GM18951 (cell line): ENCODE measurements around the gene ARHGEF12.

Experiments
- POLR2A ChIP-seq: IDR thresholded peaks from 4 replicates; pipeline ENCODE4 v1.6.1; 2011; ENCODE audit warnings: mild to moderate bottlenecking; ENCODE audit not compliant: insufficient read length, insufficient read depth; ENCODE audit errors: extremely low read depth
- in situ Hi-C: fragments of 300-500 bp; cut with MboI; formaldehyde crosslinking; loops from one replicate; pipeline ENCODE4 v1.12.0; 2022; ENCODE audit warnings: low sequenced_read_pairs, mixed read lengths, inconsistent platforms; ENCODE audit not compliant: unreplicated experiment

Gene ARHGEF12

DNA sequence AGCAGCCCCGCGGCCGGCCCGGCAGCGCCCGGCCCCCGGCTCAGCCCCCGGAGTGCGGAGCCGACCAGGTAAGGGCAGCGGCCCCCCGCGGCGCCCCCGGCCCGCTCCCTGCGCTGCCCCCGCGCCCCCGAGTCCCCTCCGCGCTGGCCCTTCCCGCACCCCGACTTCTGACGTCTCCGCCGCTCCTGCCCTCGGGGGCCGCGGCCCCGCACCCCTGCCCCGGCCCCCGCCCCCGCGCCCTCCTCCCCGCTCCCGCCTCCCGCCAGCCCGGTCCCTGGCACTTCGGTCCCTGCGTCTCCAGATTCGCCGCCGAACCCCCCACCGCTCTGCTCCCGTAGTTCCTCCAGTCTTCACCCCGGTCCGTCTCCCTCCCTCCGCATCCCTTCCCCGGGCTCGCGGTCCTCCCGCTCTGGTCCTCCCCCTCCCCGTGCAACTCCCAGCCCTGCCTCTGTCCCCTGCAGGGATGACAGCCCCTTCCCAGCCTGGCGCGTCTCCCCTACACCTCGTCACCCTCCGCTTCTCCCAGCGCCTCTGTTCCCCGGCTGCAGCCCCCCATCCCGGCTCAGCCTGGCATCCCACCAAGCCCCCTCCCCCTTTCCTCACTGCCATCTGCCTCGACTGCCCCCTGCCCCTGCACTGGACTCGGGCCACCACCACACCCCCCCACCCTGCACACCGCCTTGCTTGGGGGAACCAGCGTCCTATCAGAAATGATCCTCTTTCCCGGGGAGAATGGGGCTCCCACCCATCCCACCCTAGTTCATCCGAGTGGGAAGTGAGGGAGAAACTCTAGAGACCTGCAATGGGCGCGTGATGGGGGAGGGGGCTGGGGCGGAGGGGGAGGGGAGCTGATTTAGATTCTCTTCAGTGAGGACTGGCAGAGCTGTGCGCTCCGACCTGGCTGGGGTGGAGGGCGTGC is 175.9 kb downstream of the ARHGEF12 start:
- in situ Hi-C loops, result loop anchor here (10.0 kb wide), 1 partner anchor 423 kb away; no protein-coding TSS in a partner anchor
- no peak for TF ChIP-seq POLR2A

DNA sequence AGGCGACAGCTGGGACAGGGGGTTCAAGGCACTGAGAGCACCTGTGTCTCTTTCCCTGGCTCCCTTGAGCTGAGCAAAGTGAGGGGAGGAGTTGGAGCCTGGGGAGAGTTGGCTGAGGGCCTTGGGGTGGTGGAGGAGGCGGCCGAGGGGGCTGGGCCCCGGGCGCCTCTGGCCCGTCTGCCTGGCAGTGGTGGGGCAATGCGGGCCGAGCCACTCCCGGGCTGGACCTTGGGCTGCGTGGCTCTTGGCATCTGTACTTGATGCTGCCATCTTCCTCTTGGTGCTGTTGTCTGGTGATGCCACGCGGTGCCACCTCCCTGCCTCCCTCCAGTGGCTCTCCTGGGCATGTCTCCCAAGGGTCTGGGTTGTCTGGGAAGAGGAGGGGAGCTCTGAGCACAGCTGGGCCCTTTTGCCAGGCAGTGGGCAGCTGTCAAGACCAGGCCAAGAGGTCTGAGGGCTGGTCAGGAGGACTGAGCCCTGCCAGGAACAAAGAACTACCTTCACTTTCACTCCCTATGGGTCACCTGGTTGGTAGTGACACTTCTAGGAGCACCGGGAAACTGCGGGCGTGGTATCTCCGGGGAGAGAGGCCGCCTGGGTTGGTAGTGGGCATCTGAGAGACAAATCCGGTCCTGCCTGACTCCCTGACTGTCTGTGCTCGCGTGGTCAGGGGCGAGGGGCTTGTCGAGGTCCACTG is 176.7 kb downstream of the ARHGEF12 start:
- no peak for TF ChIP-seq POLR2A
- in situ Hi-C loops, result loop anchor here (10.0 kb wide), 1 partner anchor 422 kb away; no protein-coding TSS in a partner anchor

DNA sequence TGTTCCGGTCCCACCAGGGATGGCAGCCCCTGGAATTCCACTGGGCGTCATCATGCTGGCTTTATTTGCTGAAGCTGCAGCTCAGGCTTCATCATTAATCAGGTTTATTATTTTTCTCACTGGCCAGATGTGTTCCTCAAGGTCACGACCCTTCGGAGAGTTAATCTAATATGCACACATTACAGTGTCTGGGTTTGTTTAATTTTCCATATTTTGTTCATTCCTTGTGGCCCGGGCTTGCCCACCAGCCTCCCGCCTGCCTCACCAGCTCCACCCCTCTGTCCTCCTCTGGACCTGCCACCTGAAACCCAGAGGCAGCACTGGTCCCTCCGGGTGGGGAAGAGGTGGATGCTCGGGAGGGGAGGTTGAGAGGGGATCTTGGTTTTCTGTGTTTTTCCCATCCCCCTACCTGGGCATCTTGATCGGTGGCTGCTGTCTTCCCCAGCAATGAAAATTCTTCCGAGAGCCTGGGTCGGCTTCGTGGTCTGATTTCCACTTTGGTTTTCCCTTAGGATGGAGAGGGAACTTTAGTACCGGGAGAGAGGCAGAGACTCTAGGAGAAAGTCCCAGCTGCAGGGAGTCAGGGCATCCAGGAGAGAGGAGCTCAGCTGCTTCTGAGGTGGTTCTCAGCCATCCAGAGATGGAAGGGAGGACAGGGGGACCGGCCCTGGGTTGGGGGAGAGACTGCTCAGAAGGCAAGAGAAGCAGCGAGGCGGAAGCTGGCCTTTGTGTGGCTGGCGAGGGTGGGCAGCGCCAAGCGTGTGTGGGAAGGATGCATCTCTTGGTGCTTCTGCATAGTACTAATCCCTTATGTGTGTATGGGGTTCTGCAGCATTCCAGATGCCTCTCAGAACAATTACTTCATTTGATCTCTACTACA is 177.5 kb downstream of the ARHGEF12 start:
- TF ChIP-seq POLR2A, result no peak
- in situ Hi-C loops, result loop anchor here (10.0 kb wide), 1 partner anchor 421 kb away; no protein-coding TSS in a partner anchor

DNA sequence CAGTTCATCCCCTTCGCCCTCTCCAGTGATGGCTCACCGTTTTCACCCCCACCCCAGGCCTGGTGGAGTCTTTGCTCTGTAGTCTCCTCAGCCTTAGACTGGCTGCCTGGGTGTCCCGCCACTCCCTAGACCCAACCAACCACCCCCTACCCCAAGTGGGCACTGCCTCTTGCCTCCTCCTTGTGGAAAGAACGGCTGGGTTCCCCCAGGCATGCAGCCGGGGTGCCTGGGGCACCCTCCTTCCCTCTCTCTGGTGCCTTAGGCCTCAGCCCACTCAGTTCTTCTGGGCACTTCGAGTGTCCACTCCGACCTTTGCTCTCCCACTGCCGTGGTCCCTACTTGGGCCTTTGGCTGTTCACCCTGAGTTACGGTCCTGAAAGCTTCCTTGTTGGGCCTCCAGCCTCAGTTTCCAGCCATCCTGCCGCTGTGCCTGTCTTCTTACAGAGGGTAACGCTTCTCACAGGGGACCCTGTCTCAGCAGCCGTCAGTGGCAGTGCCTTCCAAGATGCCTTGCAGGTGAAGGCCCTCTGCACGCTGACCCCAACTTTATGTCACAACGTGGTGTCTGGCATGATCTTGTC is 178.4 kb downstream of the ARHGEF12 start:
- in situ Hi-C loops, result loop anchor here (10.0 kb wide), 1 partner anchor 420 kb away; no protein-coding TSS in a partner anchor

DNA sequence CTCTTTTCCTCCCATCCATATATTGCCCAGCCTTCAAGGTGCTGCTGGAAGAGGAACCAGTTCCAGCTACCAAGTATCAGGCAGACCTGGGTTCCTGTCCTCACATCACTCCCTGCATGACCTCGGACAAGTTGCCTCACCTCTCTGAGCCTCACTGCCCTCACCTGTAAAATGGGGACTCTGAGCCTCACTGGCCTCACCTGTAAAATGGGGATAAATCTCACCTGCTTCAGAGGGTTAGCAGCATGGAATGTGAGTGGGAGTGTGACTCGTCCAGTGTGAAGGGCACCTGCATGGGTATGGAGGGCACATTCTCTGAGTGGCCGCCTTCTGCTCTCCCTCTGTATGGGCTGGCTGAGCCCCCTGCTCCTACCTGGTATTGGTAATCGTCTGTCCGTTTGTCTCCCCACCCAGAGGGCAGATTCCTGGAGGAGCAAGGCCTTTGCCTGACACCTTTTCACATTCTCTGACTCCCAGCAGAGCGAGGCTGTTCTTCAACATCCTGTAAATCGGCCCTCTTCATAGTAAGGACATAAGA is 179.0 kb downstream of the ARHGEF12 start:
- in situ Hi-C loops, result loop anchor here (10.0 kb wide), 1 partner anchor 420 kb away; no protein-coding TSS in a partner anchor
- no peak for TF ChIP-seq POLR2A

More for the DNA sequence above, 178.4 kb downstream of the ARHGEF12 start:
- no peak for TF ChIP-seq POLR2A

DNA sequence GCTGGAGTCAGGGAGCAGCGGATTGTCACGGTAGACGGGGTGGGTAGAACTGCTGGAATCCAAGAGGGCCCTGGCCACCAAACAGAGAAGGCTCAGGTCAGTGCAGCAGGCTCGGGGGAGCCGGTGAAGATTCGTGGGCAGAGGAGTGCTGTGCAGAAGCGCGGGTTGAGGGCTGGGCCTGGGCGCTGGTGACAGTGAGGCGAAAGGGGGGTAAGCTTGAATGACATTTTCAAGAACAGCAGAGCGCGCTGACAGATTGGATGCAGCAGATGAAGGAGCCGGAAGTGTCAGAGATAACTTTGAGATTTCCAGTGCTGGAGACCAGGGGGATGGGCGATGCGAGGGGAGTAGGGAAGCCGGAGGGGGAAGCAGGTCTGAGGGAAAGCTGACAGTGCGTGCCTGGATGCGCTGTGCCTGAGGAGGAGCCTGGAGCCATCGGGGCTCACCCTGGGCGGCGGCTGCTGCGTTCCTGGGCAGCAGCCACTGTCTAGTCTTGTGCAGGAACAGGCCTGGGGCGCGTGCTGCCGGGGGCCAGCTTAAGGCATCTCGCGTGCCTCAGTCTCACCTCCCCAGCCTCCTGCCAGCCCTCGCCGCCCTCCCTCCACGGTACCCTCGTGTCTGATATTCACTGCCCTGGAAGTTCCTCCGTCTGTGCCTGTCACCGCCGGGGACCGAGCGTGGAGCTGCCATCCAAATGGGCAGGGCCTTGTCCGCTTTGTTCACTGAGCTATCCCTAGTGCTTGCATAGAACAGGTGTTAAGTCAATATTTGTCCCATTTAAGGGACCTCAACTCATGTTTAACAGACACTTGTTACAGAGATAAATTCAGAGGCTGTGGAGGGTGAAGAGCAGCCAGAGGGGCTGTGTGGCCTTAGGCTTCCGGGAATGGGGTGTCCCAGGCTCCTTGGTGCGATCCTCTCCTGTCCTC is 180.5 kb downstream of the ARHGEF12 start:
- TF ChIP-seq POLR2A, result no peak
- in situ Hi-C loops, result loop anchor here (10.0 kb wide), 1 partner anchor 418 kb away; no protein-coding TSS in a partner anchor

DNA sequence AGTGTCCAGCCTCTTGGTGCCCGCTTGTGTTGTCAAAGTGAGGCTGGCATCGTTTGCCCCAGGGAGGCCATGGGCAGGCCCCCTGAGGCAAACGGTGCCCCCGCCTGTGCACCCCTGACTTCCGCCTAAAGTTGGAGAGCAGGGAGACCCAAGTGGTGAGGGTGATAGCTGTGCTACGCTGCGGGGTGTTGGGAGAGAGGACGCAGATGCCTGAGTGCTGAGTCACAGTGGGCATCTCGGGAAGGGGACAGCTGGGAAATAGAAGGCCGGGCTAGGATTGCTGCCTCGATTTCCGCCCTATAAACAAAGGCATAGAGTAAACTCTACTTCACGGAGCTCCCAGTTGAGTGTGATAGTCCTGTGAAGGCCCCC is 181.2 kb downstream of the ARHGEF12 start:
- no peak for TF ChIP-seq POLR2A
- in situ Hi-C loops, result loop anchor here (10.0 kb wide), 1 partner anchor 417 kb away; no protein-coding TSS in a partner anchor

DNA sequence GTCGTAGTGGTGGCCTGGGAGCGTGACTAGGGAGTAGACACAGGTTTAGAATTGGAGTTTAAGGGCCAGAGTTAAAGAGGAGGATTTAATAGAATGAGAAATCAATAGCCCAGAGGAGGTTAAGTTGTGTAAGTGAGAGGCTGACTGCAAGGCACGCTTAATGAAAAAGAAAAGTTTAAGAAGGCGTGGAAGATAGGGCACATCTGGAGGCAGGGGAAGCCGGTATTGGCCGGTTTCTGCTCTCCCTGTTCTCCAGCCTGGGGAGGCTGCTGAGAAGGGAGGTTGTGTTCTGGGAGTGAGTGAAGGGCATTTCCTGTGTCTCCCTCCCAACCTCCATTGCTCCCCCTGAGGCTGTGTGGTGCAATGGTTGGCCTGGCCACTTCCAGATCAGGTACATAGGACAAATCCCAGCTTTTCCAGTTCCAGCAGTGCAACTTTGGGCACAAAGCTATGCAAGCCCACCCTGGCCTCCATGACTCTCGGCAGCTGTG is 181.6 kb downstream of the ARHGEF12 start:
- in situ Hi-C loops, result loop anchor here (10.0 kb wide), 1 partner anchor 417 kb away; no protein-coding TSS in a partner anchor
- TF ChIP-seq POLR2A, result no peak

DNA sequence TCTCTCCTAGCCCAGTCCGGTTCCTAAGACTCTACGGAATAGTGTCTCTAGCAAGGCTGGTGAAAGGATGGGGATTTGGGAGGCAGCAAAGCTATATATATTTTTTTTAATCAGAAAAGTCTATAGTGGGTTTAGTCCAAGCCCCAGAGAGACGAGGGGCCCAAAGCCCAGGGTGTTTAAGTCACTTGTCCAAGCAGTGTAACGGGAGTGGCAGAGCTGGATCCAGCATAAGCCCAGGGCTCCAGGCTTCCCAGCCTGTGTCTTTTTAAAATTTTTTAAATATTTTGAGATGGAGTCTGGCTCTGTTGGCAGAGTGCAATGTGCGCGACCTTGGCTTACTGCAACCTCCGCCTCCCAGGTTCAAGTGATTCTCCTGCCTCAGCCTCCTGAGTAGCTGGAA is 182.1 kb downstream of the ARHGEF12 start:
- in situ Hi-C loops, result loop anchor here (10.0 kb wide), 1 partner anchor 416 kb away; no protein-coding TSS in a partner anchor
- no peak for TF ChIP-seq POLR2A

DNA sequence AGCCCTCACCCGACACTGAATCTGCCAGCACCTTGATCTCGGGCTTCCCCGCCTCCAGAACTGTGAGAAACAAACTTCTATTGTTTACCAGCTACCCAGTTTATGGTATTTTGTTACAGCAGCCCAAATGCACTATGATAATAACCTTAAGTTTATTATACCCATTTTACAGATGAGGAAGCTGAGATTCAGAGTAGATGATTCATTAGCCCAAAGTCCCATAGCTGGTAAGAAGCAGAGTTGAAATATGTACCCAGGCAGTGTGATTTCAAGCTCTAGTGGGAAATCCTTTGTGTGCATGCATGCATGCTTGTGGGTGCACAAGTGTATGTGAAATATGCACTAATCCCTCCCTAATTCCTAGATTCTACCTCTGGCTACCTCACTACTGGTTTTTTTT is 183.3 kb downstream of the ARHGEF12 start:
- in situ Hi-C loops, result loop anchor here (10.0 kb wide), 1 partner anchor 415 kb away; no protein-coding TSS in a partner anchor
- TF ChIP-seq POLR2A, result no peak
